Loucy (cell line): ENCODE measurements around the gene NARS2.

ENCODE experiments used
- CTCF ChIP-seq: fragments of 200-600 bp; sonication (generic); conservative IDR thresholded peaks from 2 replicates; pipeline ENCODE4 v1.5.1; 2014; ENCODE audit warnings: mild to moderate bottlenecking, antibody characterized with exemption, low read length
- EZH2phosphoT487 ChIP-seq: fragments of 200-600 bp; IDR thresholded peaks from 2 replicates; pipeline ENCODE4 v1.6.1; 2018; ENCODE audit warnings: antibody characterized with exemption, mild to moderate bottlenecking, moderate library complexity, borderline replicate concordance

- no peak for TF ChIP-seq CTCF
- TF ChIP-seq EZH2phosphoT487 = no peak
Measured at GRCh38 chr11:78472905-78473304, 101.8 kb downstream of the NARS2 start.
